Inflammatory macrophage treated with lipopolysaccharide for 1 hour (primary cell): ENCODE data around the gene MORC1.
A peak's percentile ranks its signal among the peaks of the same experiment; 100 is the strongest.

Experiments
- DNase-seq, 2 donors: peaks; one replicate each; pipeline ENCODE4 v3.0.0-alpha.2; 2020 to 2022

MORC1 gene

DNA sequence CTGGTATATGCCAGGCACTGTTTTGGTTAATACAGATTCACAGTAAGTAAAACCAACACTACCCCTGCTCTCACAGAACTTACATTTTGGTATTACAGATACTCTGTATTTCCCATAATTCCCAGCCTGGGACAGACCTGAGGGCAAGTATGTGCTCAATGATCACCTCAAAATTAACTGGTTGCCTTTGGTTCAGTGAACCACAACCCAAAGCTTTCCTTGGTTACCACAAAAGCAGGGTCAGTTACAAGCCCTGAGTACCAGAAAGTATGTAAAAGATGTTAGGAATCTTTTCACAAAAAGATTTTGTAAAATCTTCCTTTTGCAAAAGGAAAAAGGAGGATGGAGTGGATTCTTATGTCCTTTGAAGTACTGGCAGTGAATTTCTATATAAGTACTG lies 92.0 kb downstream of the MORC1 start:
- DNase-seq, result no peak

DNA sequence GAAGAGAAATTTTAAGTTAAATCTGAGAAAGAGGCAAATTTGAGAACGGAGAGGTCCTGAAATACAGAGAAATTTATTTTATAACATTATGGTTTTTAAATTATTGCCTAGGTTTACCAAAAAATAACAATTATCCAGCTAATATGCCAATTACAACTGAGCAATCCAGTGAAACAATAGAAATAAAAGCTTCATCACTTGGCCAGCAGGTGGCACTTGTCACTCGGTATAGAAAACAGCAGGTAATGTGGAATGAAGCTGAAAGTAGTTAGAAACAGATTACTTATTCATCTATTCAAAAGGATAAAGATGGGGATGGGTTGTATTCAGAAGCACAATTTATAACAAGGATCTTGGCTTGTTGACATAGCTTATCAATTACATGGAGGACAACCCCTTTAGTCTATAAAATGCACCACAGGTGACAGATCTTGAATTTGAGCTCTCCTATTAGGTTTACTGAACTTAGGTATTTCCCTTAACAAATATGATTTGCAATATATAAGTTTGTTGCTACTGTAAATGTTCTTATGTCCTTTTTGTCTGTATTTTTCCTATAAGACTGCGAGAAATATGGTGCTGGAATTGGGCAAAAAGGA lies 94.2 kb downstream of the MORC1 start:
- DNase-seq, result peak; percentile 26 to 60

DNA sequence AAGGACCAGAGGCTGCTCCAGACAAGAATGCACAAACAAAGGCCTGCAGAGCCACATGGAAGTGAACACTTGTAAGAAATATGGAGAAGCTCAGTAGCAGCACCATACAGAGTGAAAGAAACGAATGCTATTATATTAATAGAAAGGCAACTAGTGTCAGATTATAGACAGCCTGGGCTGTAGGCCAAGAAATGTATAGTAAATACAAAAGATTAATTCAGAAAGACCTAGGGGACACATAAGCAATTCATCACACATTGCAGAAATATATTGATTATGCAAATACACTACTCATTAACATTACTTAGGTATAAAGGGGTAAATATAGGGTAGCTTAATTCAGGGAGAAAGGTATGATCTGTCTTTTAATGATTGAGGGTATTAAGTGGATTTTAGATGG lies 94.8 kb downstream of the MORC1 start:
- no peak for DNase-seq

DNA sequence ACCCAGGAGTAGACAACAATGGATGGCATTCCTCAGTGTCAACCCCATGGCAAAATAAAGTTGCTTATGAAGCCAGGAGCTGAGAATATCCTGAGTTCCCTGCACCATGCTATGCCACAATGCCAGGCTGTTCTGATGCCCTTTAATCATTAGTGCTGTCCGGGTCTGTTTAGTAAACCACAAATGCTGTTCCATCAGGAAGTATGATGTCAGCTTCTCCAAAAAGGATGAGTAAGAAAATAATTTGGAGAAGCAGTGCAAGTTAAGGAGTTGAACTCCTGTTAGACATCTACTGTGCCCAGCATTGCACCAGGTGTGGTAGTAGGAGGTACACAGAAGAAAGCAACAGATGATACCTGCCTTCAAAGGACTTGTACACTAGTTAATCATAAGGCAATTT lies 96.4 kb downstream of the MORC1 start:
- DNase-seq, result peak; percentile 14 to 20

DNA sequence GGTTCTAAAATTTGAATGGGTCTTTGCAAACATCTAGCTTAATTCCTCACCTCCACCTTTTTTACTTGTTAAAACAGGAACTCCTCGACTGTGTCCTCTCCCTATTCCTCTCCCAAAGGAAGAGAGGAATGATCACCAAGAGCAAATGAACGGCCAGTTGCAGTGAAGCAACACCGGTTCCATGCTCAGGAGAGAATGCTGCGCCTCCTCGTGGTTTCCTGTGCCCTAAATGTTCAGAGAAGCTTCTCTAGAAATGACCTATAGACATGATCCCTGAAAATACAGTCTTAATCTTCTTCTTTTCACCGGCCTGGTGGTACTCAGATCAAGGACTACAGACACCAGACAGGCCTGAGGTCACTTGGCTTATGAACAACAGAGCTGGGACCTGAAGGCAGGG lies 99.1 kb downstream of the MORC1 start:
- DNase-seq, result no peak

DNA sequence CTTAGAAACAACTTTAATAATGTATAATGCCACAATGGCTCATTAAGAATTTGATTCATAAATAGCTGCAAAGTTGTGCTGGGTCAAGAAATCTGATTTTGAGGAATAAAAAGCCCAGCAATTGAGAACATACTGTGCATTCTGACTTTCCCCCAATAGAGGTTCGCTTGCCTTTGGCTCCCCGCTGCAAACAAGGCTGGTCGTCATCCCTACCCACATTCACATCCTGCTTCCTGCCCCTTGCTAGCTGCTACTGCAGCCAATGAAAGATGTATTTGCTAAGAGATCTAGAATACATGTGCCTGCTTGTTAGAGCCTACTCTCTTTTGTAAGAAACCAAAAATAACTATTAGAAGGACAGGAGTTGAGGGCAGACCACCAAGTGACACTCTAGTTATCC lies 112.5 kb downstream of the MORC1 start:
- no peak for DNase-seq

DNA sequence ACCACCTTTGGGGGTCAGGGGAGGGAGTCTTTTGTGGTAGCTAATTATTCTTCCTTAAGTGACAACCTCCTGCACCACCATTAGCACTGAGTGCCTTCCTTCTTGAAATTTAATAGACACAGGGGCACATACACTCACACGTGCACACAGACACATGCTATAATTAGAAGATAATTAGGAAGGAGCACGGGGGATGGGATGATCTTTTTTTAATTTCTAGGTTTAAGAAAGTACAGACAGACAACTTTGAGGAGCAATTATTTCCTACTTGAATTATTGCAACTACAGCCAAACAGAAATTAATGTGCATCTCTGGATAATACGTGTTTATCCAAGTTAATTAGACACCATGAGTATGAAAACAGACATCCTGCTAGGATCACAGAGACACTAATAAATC lies 119.5 kb downstream of the MORC1 start:
- DNase-seq, result no peak

DNA sequence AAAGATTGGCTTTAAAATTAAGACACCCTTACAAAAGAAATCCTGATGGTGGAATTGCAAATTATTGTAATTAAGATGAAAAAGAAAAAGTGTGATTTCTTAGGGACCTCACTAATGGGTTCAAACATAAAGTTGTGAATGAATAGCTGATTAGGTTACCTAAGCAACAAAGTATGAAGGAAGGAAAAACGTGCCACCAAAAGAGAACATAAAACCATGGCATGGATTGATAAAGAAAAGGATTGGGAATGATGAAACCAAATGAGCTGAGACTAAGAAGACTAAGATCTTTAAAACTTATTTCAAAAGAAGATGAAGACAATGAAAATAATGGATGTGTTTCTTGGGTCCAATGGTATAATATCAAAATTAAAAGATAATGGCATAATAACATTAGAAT lies 132.1 kb downstream of the MORC1 start:
- DNase-seq, result no peak

DNA sequence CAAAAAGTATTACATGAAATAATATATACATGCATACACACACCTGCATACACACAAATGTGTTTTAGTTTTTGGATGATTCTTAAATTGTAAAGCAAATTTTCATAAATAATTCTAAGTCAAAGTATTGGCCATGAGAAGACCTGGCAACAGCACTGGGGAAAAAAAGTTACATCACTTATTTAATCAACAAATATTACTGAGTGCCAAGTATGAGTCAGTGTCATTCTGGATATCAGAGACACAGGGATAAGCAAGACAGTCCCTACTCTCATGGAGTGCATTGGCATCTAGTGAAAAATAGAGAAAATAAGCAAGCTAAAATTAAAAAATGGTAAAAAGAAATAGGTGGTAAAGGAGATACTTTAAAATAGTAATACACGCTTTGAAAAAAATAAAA lies 134.9 kb downstream of the MORC1 start:
- no peak for DNase-seq

DNA sequence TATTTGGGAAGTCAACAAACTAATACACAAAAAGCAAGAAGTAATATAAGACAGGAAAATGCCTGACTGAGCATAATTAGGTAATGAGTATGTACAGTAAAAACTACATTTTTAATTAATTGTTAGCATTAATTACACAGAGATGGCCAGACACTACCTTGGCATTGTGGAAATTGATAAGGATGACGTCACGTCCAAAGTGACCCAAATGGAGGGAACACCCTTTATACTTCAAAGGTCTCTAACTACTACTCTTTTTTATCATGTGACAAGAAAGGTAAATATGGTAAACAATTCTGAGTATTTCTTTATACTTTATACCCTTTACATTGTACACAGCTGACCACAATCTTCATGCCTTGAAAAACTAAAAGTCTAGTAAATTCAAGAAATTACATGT lies 141.9 kb downstream of the MORC1 start:
- DNase-seq, result no peak

DNA sequence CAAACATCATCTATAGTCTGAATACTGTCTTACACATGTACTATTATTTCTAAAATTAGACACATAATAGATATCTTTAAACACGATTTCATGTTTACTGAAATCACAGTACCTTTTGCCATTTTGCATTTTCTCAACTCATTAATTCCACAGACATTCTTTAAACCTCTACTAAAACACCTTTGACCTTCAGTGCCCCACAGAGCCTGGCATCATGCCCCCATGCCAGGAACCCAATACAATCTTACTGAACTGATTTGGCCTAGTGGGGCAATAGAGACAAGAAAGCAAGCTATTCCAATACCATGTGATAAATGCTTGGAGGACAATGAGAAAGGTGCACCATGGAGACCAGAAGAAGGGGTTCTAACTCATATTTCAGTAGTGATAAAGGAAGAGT lies 144.9 kb downstream of the MORC1 start:
- no peak for DNase-seq

DNA sequence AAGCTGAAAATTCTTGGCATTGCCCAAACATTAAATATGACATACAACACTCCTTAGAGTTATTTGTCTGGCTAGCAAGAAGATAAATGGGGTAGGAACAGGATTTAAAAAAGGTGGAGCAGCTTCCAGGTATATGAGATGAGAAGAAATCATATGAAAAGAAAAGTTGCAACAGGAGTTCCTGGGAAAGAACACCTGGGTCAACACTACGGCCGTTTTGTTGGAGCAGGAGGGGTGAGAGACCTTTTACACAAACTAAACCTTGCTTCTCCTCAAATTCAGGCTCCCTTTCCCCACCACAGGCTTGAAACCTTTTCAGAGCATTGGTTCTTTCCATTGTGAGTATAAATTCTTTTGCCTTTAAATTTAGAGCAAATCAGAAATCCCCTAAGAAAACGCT lies 145.5 kb downstream of the MORC1 start:
- DNase-seq, result no peak

DNA sequence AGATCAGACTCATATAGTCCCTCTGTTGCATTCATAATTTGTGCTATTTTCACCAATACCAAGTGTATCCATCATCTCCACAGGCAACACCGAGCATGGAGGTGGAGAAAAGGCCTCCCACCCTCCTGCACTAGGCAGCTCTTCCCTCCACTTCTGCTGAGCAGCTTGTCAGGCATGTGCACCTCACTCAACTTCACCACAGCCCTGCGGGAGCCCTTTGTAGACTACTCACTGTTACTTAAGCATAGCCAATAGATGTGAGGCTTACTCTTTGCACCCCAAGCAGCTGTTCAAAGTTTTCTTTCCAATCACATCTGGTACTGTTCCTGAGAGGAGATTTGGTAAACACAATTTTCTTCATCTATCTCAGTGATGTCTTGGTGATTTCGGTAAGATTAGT lies 147.4 kb downstream of the MORC1 start:
- DNase-seq, result no peak

DNA sequence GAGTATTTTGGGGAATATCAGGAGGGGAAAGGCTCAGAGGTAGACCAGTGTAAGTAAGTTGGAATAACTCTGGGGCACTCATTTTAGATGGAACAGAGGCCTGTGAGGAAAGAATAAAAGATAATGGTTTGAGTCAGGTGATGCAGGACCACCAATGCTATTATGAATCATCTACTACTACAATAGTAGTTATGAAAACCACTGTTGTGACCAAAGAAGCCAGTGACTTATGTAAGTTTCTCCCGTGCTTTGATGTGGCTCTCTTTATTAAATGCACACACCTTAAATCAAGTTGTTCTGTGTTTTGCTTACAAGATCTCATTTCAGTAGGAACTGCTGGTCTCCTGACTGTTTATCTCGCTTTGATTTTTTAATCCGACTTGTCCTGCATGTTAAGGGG lies 151.2 kb downstream of the MORC1 start:
- no peak for DNase-seq

DNA sequence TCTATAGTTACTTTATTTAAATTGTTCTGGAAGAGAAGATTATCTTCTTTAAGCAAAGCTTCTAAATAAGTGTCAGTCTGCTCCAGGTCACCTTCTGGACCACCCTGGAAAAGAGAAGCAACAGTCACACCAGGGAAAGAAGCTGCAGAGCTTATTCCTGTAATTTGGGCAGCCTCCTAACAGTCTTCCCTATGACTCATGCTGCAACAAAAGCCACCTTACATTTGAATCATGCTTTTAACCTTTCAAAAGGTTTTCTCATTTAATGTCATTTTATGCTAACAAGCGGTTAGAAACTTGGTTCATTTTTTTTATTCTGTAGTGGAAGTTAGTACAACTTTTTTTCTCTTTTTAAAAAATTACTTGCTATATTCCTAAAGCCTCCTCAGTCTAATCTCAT lies 158.9 kb downstream of the MORC1 start:
- DNase-seq, result no peak

DNA sequence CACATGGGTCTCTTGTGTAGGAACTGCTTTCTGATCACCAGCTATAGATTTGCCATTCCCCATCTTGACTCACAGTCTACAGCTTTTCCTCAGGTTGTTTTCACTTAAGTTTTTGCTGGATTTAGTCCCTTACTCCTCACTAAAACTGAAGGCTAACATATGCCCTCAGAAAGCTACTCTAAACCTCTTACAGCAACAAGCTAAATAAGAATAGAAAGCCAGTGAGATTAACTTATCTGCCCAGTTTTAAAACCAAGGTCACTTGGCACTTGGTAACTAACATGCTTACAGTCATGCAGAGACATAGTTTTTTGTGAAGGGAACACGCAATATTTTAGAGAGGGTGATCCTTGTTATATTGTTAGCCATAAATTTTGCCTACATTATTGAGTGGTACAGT lies 164.2 kb downstream of the MORC1 start, which contains the start of gene GUCA1C:
GUCA1C (minus strand) TSS at position 180 of the 400 bp plus-strand sequence; CDS start at position 63, 117 bp downstream.
- DNase-seq, result no peak

DNA sequence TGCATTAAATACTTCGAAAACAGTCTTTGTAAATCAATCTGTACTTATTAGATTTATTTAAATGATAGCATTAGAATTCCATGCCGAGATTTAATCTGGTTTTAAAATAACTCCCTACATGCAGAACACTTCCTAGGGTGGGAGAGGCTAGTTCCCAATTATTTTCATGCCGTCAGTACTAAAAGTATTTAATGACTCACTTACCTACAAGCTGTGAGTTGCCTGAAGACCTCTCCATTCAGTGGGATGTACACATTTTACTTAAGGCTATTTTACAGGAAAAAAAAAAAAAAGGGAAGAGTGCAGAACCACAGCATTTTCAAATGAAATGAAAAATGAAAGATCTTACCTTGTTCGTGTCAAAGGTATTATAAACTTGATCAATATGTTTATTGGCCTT lies 164.7 kb downstream of the MORC1 start:
- DNase-seq, result no peak

DNA sequence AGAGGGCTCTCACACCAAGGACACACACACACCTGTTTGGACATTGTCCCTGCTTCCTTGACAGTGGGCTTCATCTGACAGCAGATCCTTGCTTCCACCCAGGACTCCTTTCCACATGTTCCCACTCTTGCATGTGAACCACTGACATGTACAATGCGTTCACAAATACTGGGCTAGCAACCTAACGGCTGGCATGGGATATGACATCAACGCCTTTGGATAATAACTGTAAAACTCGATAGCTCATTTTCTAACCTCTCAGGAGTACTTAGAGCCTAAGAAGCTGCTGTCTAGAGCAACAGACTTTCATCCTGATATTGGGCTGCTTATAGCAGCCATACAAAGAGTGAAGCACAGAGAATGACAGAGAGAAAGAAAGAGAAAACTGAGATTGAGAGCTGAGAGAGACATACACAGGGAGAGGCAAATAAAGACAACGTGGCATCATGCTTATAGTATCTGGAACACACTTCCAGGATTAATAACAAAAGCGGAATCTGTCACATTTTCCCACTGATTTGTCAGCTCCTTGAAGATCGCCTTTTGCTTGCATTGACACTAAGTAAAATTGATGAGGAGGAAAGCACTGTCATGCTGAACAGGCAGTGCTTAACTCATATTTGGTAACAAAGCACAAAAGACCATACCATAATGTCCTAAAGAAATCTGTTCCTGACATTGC lies 166.0 kb downstream of the MORC1 start:
- no peak for DNase-seq

DNA sequence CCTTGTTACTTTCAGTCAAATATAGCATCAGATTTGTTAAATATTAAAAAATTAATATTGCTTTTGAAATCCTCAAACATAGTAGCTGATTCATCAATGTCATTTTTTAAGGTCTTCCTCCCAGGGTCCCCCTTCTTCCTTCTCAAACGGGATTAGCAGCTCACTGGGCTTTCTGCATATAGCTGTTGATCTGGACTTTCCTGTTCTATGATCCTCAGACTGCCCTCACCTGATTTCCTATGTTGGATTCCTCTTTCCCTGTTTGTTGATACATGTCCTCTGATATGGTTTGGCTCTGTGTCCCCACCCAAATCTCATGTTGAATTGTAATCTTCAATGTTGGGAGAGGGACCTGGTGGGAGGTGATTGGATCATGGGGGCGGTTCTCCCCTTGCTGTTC lies 170.1 kb downstream of the MORC1 start:
- DNase-seq, result no peak

DNA sequence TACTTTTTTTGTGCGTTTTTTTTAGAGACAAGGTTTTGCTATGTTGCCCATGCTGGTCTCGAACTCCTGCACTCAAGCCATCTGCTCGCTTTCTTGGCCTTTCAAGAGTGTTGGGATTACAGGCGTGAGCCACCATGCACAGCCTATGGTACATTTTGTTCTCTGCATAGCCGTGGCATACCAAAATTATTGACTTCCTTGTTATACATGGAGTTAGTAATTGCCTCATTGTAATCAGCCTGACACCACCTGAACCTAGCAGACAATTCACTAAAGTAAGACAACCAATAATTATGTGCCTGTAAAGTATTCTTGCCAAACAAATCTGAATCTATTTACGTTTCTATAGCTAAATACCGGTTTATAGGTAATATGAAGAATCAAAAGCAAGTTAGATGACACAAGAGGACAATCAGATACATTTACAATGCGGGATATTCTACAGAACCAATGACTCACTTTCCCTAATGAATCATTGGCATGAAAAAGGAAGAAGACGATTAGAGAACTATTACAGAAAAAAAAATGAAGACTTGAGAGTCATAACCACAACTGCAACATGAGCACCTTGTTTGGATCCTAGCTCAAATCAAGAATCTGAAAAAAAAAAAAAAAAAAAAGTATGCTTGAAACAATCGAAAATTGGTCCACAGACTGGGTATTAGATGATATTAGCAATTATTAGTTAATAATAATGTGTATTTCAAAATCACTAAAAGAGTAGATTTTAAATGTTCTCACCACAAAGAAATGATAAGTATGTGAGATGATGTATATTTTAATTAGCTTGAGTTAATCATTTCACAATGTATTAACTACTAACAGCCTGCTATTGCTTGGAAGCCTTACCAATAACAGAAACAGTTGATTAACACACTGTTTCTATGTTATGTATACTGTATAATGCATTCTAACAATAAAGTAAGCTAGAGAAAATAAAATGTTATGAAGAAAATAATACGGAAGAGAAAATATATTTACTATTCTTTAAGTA lies 171.3 kb downstream of the MORC1 start:
- no peak for DNase-seq

DNA sequence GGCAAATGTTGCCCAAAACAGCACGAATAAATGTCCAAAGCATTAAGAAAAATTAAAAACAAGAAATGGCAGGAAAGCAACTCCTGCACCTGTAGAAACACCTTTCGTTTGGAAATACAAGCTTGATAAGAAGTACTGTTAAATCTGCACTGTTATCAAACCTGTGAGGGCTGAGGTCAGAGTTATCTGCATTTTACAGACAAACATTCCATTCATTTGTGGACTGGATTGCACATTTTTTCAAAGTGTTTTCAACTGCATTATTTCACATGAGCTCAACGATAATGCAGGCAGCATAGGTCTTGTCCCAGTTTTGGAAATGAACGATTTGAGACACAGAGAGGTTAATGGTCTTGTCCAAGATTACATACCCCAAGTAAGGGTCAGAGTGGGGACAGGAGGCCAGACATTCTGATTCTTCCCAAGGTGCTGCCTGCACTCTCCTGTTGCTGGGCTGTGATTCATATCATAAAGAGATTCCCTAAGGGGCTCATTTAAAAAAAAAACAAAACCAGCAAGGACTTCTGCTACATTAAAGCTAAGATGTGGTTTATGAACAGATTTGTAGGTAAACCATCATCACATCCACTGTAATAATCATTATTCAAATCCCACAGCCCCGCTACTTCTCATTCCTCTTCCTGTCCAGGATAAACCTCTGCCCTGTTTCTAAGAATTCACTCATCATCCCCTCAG lies 177.2 kb downstream of the MORC1 start:
- no peak for DNase-seq

DNA sequence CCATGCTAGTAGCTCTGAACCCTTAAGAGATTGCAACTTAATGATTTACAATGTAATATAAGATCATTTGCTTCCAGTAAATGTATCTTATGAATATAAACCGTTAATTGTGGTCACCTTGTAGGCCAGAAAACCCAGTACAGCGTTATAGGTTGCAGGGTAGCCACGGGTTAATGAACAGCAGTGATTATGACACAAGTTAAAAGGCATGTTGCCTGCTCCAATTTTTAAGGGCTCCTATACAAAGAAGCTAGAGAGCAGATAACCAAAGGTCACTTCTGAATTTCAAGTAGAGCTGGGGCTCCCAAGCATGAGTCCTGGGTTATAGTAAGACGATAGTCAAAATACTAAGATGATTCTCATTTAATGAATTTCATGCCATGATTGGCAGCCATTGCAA lies 177.8 kb downstream of the MORC1 start:
- DNase-seq, result no peak
